ENCODE measurements around the gene KLHL40. TPM values are rescaled to one million over a fixed set of nuclear protein-coding genes. Genes with fewer than 3 reads are reported as not detected.

The KLHL40 gene
- total RNA-seq, 1 experiment from 2014 or later: not detected

DNA sequence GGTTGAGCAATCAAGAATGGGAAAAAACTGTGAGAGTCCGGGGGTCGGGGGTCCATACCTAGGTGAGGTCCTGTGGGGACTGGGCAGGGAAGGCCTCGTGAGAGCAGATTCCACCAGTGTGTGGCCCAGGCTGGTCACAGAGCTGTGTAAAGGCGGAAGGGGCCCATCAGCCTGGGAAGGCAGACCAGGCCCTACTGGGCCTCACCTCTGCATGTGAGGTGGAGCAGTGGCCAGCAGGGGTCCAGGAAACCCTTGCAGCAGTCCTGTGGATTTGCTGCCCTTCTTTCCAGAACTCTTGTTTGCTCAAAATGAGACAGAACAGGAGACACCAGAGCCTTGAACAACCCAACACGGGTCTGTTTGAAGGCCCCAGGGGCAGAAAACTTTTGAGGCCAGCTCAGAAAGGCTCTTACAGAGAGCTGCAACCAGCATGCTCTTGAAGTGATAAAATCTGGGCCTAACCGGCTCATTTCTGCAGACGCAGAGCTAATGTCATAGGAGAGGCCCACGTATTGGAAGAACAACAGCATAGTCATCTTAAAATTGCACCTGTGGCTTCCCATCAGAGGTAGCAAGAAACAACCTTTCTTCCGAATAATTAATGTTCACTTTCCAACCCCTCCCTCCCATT, 47.6 kb downstream of the KLHL40 start:
- no peak overlapping the region for H3K18ac ChIP-seq (ENCODE audit: insufficient read length, low read depth, low read length)
- peaks cover 9% of the 10 kb centered on the region; the same call in 1 of the 2 replicates for H3K4me1 ChIP-seq (ENCODE audit: insufficient read depth, low read length)
- no peaks in the 10 kb centered on the region for H3K23me2 ChIP-seq (ENCODE audit: insufficient read length, low read depth, low read length, poor library complexity, severe bottlenecking)
- no peaks in the 10 kb centered on the region for H3K79me1 ChIP-seq (ENCODE audit: insufficient read depth, low read depth, low read length, poor library complexity, severe bottlenecking)
- no peaks in the 10 kb centered on the region for H3K9me3 ChIP-seq (ENCODE audit: control insufficient read depth, low read depth, low read length)
- peaks cover 51 to 52% of the 10 kb centered on the region in 2 experiments for H3K4me1 Mint-ChIP-seq
- no peak overlapping the region for H3K23ac ChIP-seq (ENCODE audit: insufficient read length, low read depth, low read length)
- no peak overlapping the region for H4K91ac ChIP-seq (ENCODE audit: insufficient read length, low read depth, low read length)
- no peaks in the 10 kb centered on the region for H3K27me3 ChIP-seq (ENCODE audit: insufficient read depth, low read length)
- DNase-seq: peak; percentile 55
- no peak overlapping the region for H2BK20ac ChIP-seq (ENCODE audit: low read depth, low read length, poor library complexity, severe bottlenecking)
- no peak overlapping the region for H2AK5ac ChIP-seq (ENCODE audit: insufficient read length, low read length)
- H3K27ac ChIP-seq (ENCODE audit: insufficient read length, low read depth, low read length): no peak overlapping the region
- no peak overlapping the region for H3T11ph ChIP-seq (ENCODE audit: low read length)
- no peak overlapping the region for H4K8ac ChIP-seq (replicated peaks; ENCODE audit: insufficient read length, low read depth, low read length)
- no peak overlapping the region for H4K5ac ChIP-seq (ENCODE audit: insufficient read length, low read depth, low read length)
- H3K27me3 Mint-ChIP-seq (ENCODE audit: low read depth): peaks cover 5% of the 10 kb centered on the region
- no peaks in the 10 kb centered on the region; a peak in 1 of 5 replicates for H3K9me3 Mint-ChIP-seq
- no peak overlapping the region for H3K56ac ChIP-seq (ENCODE audit: insufficient read length, low read depth, low read length)
- no peak overlapping the region for H2AFZ ChIP-seq (ENCODE audit: low read length)
- H3K4ac ChIP-seq (ENCODE audit: low read depth, low read length): no peak overlapping the region
- no peak overlapping the region; the same call in 1 of the 2 replicates for H3K14ac ChIP-seq (ENCODE audit: insufficient read depth, low read length)
- no CpG with 5 or more reads among the region's 9 CpGs for WGBS (ENCODE audit: extremely low coverage, insufficient read length, low lambda C conversion rate)
- H4K20me1 ChIP-seq (ENCODE audit: control insufficient read depth, insufficient read depth, insufficient read length): no peaks in the 10 kb centered on the region
- no peaks in the 10 kb centered on the region for H3K36me3 Mint-ChIP-seq (ENCODE audit: insufficient read depth in 1 of 3, low read depth in 3 of 3)
- no peak overlapping the region for H2BK12ac ChIP-seq (ENCODE audit: insufficient read length, low read depth, low read length)
- H3K9ac ChIP-seq (ENCODE audit: extremely low read depth, insufficient read length, low read length): no peak overlapping the region
- H3K4me2 ChIP-seq (ENCODE audit: insufficient read depth, insufficient read length, low read length): no peak overlapping the region
- no peaks in the 10 kb centered on the region for H3K79me2 ChIP-seq (ENCODE audit: insufficient read depth, low read length)
- H2BK120ac ChIP-seq (ENCODE audit: low read depth, low read length, poor library complexity, severe bottlenecking): no peak overlapping the region
- peak; percentile 44; the same call in 1 of the 3 replicates for TF ChIP-seq CTCF (conservative IDR thresholded peaks at IDR 0.05)
- H3K27ac Mint-ChIP-seq: peak overlapping the region; percentile 67 to 92 (median 83); a peak in 4 of 7 replicates
- no peak overlapping the region for H2BK5ac ChIP-seq (ENCODE audit: insufficient read length, low read length)
- H3K4me3 Mint-ChIP-seq: peak overlapping the region in 1 of 2 experiments; percentile 29; a peak in 1 of 5 replicates
- no peak overlapping the region for H2BK15ac ChIP-seq (ENCODE audit: low read depth, low read length)

Data from H9 (cell line).